OCI-LY7 (cell line): ENCODE measurements around the gene TTYH1. TPM values are rescaled to one million over a fixed set of nuclear protein-coding genes. Genes with fewer than 3 reads are reported as not detected.
A peak's percentile ranks its signal among the peaks of the same experiment; 100 is the strongest.

ENCODE experiments used
- BruUV-seq: library from RNA; stranded (reverse); fragments of 400-500 nt; replicated peaks from 2 replicates; lab custom pipeline; 2021; lab: Mats Ljungman, UMichigan
- CTCF ChIA-PET: fragments of 300-600 bp; sonication (Branson Sonifier 250); formaldehyde crosslinking; loops from one replicate; lab custom pipeline; 2022; ENCODE audit warnings: antibody characterized with exemption; ENCODE audit not compliant: unreplicated experiment; lab: Charles Lee
- POLR2A ChIA-PET: fragments of 300-600 bp; sonication (Branson Sonifier 250); formaldehyde crosslinking; loops from one replicate; lab custom pipeline; 2022; ENCODE audit warnings: antibody characterized with exemption; lab: Charles Lee
- DNase-seq: peaks from one replicate; pipeline ENCODE4 v3.0.0-alpha.2; 2015; ENCODE audit warnings: low spot score
- H2AFZ ChIP-seq: fragments of 200-600 bp; sonication (generic), shearing (Covaris generic); 2 replicates; pipeline ENCODE4 v1.6.1; 2014; ENCODE audit warnings: mild to moderate bottlenecking, antibody characterized with exemption, low read length, moderate library complexity
- H3K27ac ChIP-seq: fragments of 200-600 bp; sonication (generic); 2 replicates; pipeline ENCODE4 v1.5.1; 2014; ENCODE audit warnings: mixed run types, low read depth, mild to moderate bottlenecking, moderate library complexity, low read length, inconsistent platforms; ENCODE audit not compliant: poor library complexity, severe bottlenecking
- H3K36me3 ChIP-seq: fragments of 200-600 bp; sonication (generic); 2 replicates; pipeline ENCODE4 v1.6.1; 2014; ENCODE audit warnings: mild to moderate bottlenecking, antibody characterized with exemption, low read length, moderate library complexity, mixed read lengths; ENCODE audit not compliant: insufficient read depth
- H3K4me1 ChIP-seq: fragments of 200-600 bp; sonication (generic); 2 replicates; pipeline ENCODE4 v1.5.1; 2014; ENCODE audit warnings: mild to moderate bottlenecking, low read length; ENCODE audit not compliant: insufficient read depth, poor library complexity, severe bottlenecking
- H3K4me2 ChIP-seq: fragments of 200-600 bp; sonication (generic); 2 replicates; pipeline ENCODE4 v1.6.1; 2014; ENCODE audit warnings: mild to moderate bottlenecking, low read length
- H3K4me3 ChIP-seq: fragments of 200-600 bp; sonication (generic); 2 replicates; pipeline ENCODE4 v1.5.1; 2014; ENCODE audit warnings: mild to moderate bottlenecking, low read depth, low read length; ENCODE audit not compliant: poor library complexity, severe bottlenecking
- H3K79me2 ChIP-seq: fragments of 200-600 bp; sonication (generic); 2 replicates; pipeline ENCODE4 v1.6.1; 2016; ENCODE audit warnings: low read depth, mild to moderate bottlenecking, low read length, moderate library complexity, mixed read lengths; ENCODE audit not compliant: insufficient read depth
- H3K9me2 ChIP-seq: fragments of 200-600 bp; sonication (generic); 2 replicates; pipeline ENCODE4 v1.6.1; 2016; ENCODE audit warnings: mild to moderate bottlenecking, low read length, mixed read lengths; ENCODE audit not compliant: insufficient read depth
- H3K9me3 ChIP-seq: fragments of 200-600 bp; sonication (generic); 2 replicates; pipeline ENCODE4 v1.6.1; 2014; ENCODE audit warnings: mild to moderate bottlenecking, mixed run types, low read length, mixed read lengths
- H4K20me1 ChIP-seq: fragments of 200-600 bp; sonication (generic); 2 replicates; pipeline ENCODE4 v1.6.1; 2014; ENCODE audit warnings: mild to moderate bottlenecking, antibody characterized with exemption, low read length, moderate library complexity, mixed read lengths; ENCODE audit not compliant: insufficient read depth
- EZH2phosphoT487 ChIP-seq: fragments of 200-600 bp; sonication (generic); IDR thresholded peaks from 2 replicates; pipeline ENCODE4 v1.6.1; 2018; ENCODE audit warnings: low read depth, borderline replicate concordance, mild to moderate bottlenecking, mixed run types, antibody characterized with exemption, low read length, moderate library complexity, mixed read lengths
- intact Hi-C: fragments of 100-400 bp; cut with micrococcal nuclease; formaldehyde crosslinking; loops from one replicate; pipeline ENCODE4 v1.10.0; 2022; ENCODE audit not compliant: unreplicated experiment
- total RNA-seq, 2 experiments: library from RNA; depleted of rRNA in 1 of 2; stranded (reverse); fragments of >200 nt in 1 of 2; shearing (Covaris generic) in 1 of 2; gene quantifications; 2 replicates each; pipeline ENCODE4 v1.2.3, GENCODE V29; 2014 to 2022
- TF ChIP-seq, protein P1 (sequence below): fragments of 200-600 bp; sonication (generic); conservative IDR thresholded peaks from 2 replicates; pipeline ENCODE4 v1.5.1; 2014; ENCODE audit warnings: mild to moderate bottlenecking, antibody characterized with exemption, low read length, moderate library complexity, mixed read lengths

Gene TTYH1
- total RNA-seq, 2 experiments from 2014 or later, result 0.53 TPM; not detected in 1

DNA sequence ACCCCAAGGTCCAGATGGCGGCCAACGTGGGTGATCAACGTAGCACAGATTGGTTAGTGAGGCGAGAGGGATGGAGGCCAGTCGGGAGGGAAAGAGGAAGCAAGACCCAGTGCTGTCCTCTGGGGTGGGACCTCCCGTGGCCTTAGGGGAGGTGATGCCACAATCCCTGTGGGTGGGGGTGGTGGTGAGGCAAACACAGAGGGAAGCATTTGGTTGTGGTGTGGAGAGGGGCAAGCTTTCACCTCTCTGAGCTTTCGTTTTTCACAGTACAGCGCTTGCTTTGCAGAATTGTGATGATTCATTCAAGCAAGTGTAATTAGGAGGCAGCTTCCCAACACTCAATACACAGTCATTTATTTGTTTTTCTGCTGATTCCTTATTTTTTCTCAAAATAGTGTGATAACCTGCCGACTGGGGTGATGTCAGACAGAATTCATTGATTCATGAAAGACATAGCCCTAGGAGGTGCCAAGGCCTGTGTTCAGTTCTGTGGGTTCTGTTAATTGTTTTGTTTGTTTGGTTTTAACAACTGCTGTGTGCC is 36.1 kb downstream of the TTYH1 start:
- Histone ChIP-seq H3K79me2 (peaks cover 51% of the 10 kb centered on the region), H3K4me1 (peaks cover 26% of the 10 kb centered on the region), H2AFZ (no peak overlapping the region), H3K4me3 (peak overlapping the region; percentile 98), H3K9me2 (no peaks in the 10 kb centered on the region), H4K20me1 (peaks cover 28% of the 10 kb centered on the region), H3K36me3 (peaks cover 72% of the 10 kb centered on the region), H3K4me2 (peak overlapping the region; percentile 87), H3K27ac (no peak overlapping the region), H3K9me3 (no peaks in the 10 kb centered on the region)
- intact Hi-C loops, result no loop called here
- DNase-seq, result no peak
- POLR2A ChIA-PET, result no interaction called here
- no peak for TF ChIP-seq EZH2phosphoT487
- TF ChIP-seq, protein P1, sequence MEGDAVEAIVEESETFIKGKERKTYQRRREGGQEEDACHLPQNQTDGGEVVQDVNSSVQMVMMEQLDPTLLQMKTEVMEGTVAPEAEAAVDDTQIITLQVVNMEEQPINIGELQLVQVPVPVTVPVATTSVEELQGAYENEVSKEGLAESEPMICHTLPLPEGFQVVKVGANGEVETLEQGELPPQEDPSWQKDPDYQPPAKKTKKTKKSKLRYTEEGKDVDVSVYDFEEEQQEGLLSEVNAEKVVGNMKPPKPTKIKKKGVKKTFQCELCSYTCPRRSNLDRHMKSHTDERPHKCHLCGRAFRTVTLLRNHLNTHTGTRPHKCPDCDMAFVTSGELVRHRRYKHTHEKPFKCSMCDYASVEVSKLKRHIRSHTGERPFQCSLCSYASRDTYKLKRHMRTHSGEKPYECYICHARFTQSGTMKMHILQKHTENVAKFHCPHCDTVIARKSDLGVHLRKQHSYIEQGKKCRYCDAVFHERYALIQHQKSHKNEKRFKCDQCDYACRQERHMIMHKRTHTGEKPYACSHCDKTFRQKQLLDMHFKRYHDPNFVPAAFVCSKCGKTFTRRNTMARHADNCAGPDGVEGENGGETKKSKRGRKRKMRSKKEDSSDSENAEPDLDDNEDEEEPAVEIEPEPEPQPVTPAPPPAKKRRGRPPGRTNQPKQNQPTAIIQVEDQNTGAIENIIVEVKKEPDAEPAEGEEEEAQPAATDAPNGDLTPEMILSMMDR, result no peak
- CTCF ChIA-PET, result no interaction called here
- no TSS peak for BruUV-seq

DNA sequence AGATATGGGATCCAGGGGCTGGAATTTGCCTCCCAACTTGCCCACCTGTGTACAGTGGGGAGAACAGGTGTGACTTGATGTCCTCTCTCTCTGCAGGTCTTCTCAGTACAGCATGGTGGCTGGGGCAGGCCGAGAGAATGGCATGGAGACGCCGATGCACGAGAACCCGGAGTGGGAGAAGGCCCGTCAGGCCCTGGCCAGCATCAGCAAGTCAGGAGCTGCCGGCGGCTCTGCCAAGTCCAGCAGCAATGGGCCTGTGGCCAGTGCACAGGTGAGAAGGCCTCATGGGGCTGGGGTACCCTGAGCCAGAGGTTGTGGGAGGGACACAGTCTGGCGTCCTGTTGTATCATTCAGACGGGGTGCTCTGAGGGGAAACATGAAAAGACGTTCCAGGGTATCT is 36.7 kb downstream of the TTYH1 start:
- TF ChIP-seq, protein P1, result no peak
- no peak for TF ChIP-seq EZH2phosphoT487
- no peak overlapping the region for H2AFZ ChIP-seq
- BruUV-seq, result no TSS peak
- H3K27ac ChIP-seq, result no peak overlapping the region
- peaks cover 25% of the 10 kb centered on the region for H4K20me1 ChIP-seq
- peaks cover 22% of the 10 kb centered on the region for H3K4me1 ChIP-seq
- no peak overlapping the region for H3K4me2 ChIP-seq
- ChIA-PET POLR2A (no interaction called here), CTCF (no interaction called here)
- intact Hi-C loops, result no loop called here
- H3K9me2 ChIP-seq, result no peaks in the 10 kb centered on the region
- peaks cover 72% of the 10 kb centered on the region for H3K36me3 ChIP-seq
- peaks cover 46% of the 10 kb centered on the region for H3K79me2 ChIP-seq
- no peak overlapping the region for H3K4me3 ChIP-seq
- no peaks in the 10 kb centered on the region for H3K9me3 ChIP-seq
- no peak for DNase-seq

DNA sequence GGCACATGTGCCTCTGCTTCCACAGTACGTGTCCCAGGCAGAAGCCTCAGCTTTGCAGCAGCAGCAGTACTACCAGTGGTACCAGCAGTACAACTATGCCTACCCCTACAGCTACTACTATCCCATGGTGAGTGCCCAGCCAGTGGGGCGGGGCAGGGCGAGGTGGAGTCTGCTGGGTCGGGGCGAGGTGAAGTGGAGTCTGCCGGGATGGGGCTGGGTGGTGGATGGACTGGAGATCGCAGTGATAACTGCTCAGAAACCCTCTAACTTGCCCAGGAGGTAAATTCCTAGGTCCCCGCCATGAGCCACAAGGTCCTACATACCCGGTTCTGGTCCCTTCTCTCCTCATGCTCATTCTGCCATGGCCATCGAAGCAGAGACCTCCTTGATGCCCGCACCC is 37.4 kb downstream of the TTYH1 start:
- Histone ChIP-seq H2AFZ (no peak overlapping the region), H3K27ac (no peak overlapping the region), H3K79me2 (peaks cover 39% of the 10 kb centered on the region), H4K20me1 (peaks cover 22% of the 10 kb centered on the region), H3K36me3 (peaks cover 75% of the 10 kb centered on the region), H3K9me3 (no peaks in the 10 kb centered on the region), H3K4me3 (no peak overlapping the region), H3K9me2 (no peaks in the 10 kb centered on the region), H3K4me1 (peaks cover 16% of the 10 kb centered on the region), H3K4me2 (no peak overlapping the region)
- TF ChIP-seq, protein P1, result no peak
- TF ChIP-seq EZH2phosphoT487, result no peak
- intact Hi-C loops, result no loop called here
- ChIA-PET POLR2A (no interaction called here), CTCF (no interaction called here)
- DNase-seq, result no peak
- no TSS peak for BruUV-seq
